GM19324 (cell line): ENCODE data around the gene LGALS7.
"Not testable (repeated sequence)": the region's sequence is repeated elsewhere in the genome, so short reads cannot be mapped to it uniquely, and the experiment has no call there.

Experiments used
- ATAC-seq: cut with Tn5 transposase; IDR thresholded peaks from one replicate; pipeline ENCODE4 v1.9.1; 2021; ENCODE audit warnings: mild to moderate bottlenecking, moderate library complexity; ENCODE audit not compliant: unreplicated experiment, low FRiP score

Gene LGALS7

GRCh38 chr19:38774181-38774950 lies 1.0 kb upstream of the LGALS7 start:
- ATAC-seq: no peak

- ATAC-seq: not testable (repeated sequence)
These were observed 1.7 kb downstream of the LGALS7 start for GRCh38 chr19:38771569-38771968.

- ATAC-seq: not testable (repeated sequence)
These were observed 2.4 kb downstream of the LGALS7 start for GRCh38 chr19:38770949-38771275.

GRCh38 chr19:38770228-38770948 lies 2.9 kb downstream of the LGALS7 start:
- peak; percentile 7 for ATAC-seq

GRCh38 chr19:38769635-38770211 lies 3.6 kb downstream of the LGALS7 start:
- peak; percentile 77 for ATAC-seq

- ATAC-seq: no peak
These were observed 6.9 kb downstream of the LGALS7 start for GRCh38 chr19:38766276-38767047.

- no peak for ATAC-seq
These were observed 8.1 kb downstream of the LGALS7 start for GRCh38 chr19:38765214-38765613.

GRCh38 chr19:38763795-38764220 lies 9.5 kb downstream of the LGALS7 start:
- no peak for ATAC-seq

- not testable (repeated sequence) for ATAC-seq
These were observed 11.4 kb downstream of the LGALS7 start for GRCh38 chr19:38761884-38762389.

GRCh38 chr19:38760805-38761517 lies 12.4 kb downstream of the LGALS7 start:
- ATAC-seq: not testable (repeated sequence)

- no peak for ATAC-seq
These were observed 13.7 kb downstream of the LGALS7 start for GRCh38 chr19:38759590-38760003.

- not testable (repeated sequence) for ATAC-seq
These were observed 19.1 kb downstream of the LGALS7 start for GRCh38 chr19:38754196-38754595.

- ATAC-seq: not testable (repeated sequence)
These were observed 19.5 kb downstream of the LGALS7 start for GRCh38 chr19:38753783-38754182.

- ATAC-seq: no peak
These were observed 28.0 kb downstream of the LGALS7 start for GRCh38 chr19:38745316-38745715.

- no peak for ATAC-seq
These were observed 28.4 kb downstream of the LGALS7 start for GRCh38 chr19:38744874-38745273.

GRCh38 chr19:38744298-38744681 lies 29.0 kb downstream of the LGALS7 start, which contains the start of gene CAPN12:
CAPN12 (minus strand) TSS chr19:38744474; CDS start chr19:38744165, 309 bp downstream.
- no peak for ATAC-seq

GRCh38 chr19:38743394-38744297 lies 29.7 kb downstream of the LGALS7 start:
- ATAC-seq: no peak

- ATAC-seq: no peak
These were observed 30.4 kb downstream of the LGALS7 start for GRCh38 chr19:38742906-38743305.

GRCh38 chr19:38742296-38742695 lies 31.0 kb downstream of the LGALS7 start:
- ATAC-seq: no peak
